Smooth muscle cell (in vitro differentiated cells): ENCODE data around the gene SLC16A7. TPM values are rescaled to one million over a fixed set of nuclear protein-coding genes. Genes with fewer than 3 reads are reported as not detected.

Experiments
- DNase-seq: peaks from one replicate; lab custom pipeline; 2025; ENCODE audit not compliant: unreplicated experiment; lab: John Stamatoyannopoulos, UW
- H2AFZ ChIP-seq: fragments of 200-600 bp; sonication (generic); 2 replicates; pipeline ENCODE4 v1.6.0; 2016; ENCODE audit warnings: antibody characterized with exemption, low read depth, mild to moderate bottlenecking
- H3F3A ChIP-seq: fragments of 200-600 bp; sonication (generic); 2 replicates; pipeline ENCODE4 v1.6.0; 2017; ENCODE audit warnings: antibody characterized with exemption, low read depth
- H3K27ac ChIP-seq: fragments of 200-600 bp; sonication (generic); 2 replicates; pipeline ENCODE4 v1.5.1; 2016; ENCODE audit warnings: low read depth, mild to moderate bottlenecking
- H3K27me3 ChIP-seq: fragments of 200-600 bp; sonication (generic); 2 replicates; pipeline ENCODE4 v1.6.1; 2016; ENCODE audit warnings: low read depth, mild to moderate bottlenecking
- H3K36me3 ChIP-seq: fragments of 200-600 bp; sonication (generic); 2 replicates; pipeline ENCODE4 v1.5.1; 2016; ENCODE audit warnings: low read depth
- H3K4me1 ChIP-seq: fragments of 200-600 bp; sonication (generic); 2 replicates; pipeline ENCODE4 v1.5.1; 2016; ENCODE audit warnings: low read depth
- H3K4me2 ChIP-seq: fragments of 200-600 bp; sonication (generic); 2 replicates; pipeline ENCODE4 v1.6.0; 2016; ENCODE audit warnings: mild to moderate bottlenecking
- H3K4me3 ChIP-seq: fragments of 200-600 bp; sonication (generic); 2 replicates; pipeline ENCODE4 v1.5.1; 2016; ENCODE audit warnings: mild to moderate bottlenecking
- H3K79me2 ChIP-seq: fragments of 200-600 bp; sonication (generic); 2 replicates; pipeline ENCODE4 v1.6.0; 2016; ENCODE audit warnings: low read depth, mild to moderate bottlenecking
- H3K9ac ChIP-seq: fragments of 200-600 bp; sonication (generic); 2 replicates; pipeline ENCODE4 v1.6.0; 2016; ENCODE audit warnings: low read depth
- H3K9me3 ChIP-seq: fragments of 200-600 bp; sonication (generic); replicated peaks from 2 replicates; pipeline ENCODE4 v1.5.1; 2016; ENCODE audit warnings: low read depth
- H4K20me1 ChIP-seq: fragments of 200-600 bp; sonication (generic); 2 replicates; pipeline ENCODE4 v1.6.0; 2016; ENCODE audit warnings: low read depth
- CTCF ChIP-seq: fragments of 200-600 bp; sonication (generic); IDR thresholded peaks from 2 replicates; pipeline ENCODE4 v1.5.1; 2017; ENCODE audit warnings: borderline replicate concordance, mild to moderate bottlenecking, antibody characterized with exemption; ENCODE audit not compliant: insufficient read depth, poor library complexity, severe bottlenecking
- WGBS: methylation state at CpG from one replicate; pipeline ENCODE4 v1.1.7; 2016; ENCODE audit warnings: low lambda C conversion rate; 5-methylcytosine and 5-hydroxymethylcytosine counted together
- polyA plus RNA-seq: library from polyadenylated mRNA; unstranded; fragments of >200 nt; fragmentation: Nextera tagmentation; extraction: Ambion mirVana; gene quantifications from 2 replicates; pipeline ENCODE4 v1.2.1, GENCODE V29; 2016
- total RNA-seq: library from RNA; depleted of rRNA; stranded (reverse); fragments of >200 nt; gene quantifications from 2 replicates; pipeline ENCODE4 v1.2.3, GENCODE V29; 2014

Gene SLC16A7
- total and polyA plus RNA-seq, 2 experiments from 2014 or later = 1.6 to 13.8 TPM

DNA sequence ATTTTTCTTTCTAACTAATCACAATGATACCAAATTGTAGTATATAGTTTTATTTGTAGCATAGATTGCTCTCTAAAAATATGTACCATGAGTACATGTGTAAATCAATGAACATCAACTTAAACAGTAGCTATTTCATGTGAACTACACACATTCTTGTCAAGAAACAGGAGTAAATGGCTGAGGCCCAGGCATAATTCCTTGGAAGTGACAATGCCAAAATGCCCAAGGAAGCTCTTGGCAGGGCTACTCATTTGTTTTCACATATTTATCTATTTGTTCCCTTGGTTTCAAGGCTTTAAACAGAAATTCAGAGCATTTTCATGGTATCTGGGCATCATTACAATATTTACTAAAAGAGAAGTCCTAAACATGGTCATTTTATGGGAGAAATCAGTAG lies 165.7 kb downstream of the SLC16A7 start:
- DNase-seq = no peak
- Histone ChIP-seq H3K4me2 (no peak overlapping the region), H3K27ac (no peak overlapping the region), H3F3A (no peaks in the 10 kb centered on the region), H3K79me2 (no peaks in the 10 kb centered on the region), H3K9me3 (no peaks in the 10 kb centered on the region), H3K4me1 (no peaks in the 10 kb centered on the region), H2AFZ (no peak overlapping the region), H3K27me3 (no peaks in the 10 kb centered on the region), H4K20me1 (no peaks in the 10 kb centered on the region), H3K36me3 (no peaks in the 10 kb centered on the region), H3K9ac (no peak overlapping the region), H3K4me3 (no peak overlapping the region)
- TF ChIP-seq CTCF = no peak

GRCh38 chr12:59763835-59764234 lies 168.0 kb downstream of the SLC16A7 start:
- Histone ChIP-seq H3K36me3 (no peaks in the 10 kb centered on the region), H3K27me3 (no peaks in the 10 kb centered on the region), H3K9me3 (peaks cover 4% of the 10 kb centered on the region), H3K9ac (no peak overlapping the region), H3K4me2 (no peak overlapping the region), H3F3A (no peaks in the 10 kb centered on the region), H3K4me1 (no peaks in the 10 kb centered on the region), H3K79me2 (no peaks in the 10 kb centered on the region), H4K20me1 (no peaks in the 10 kb centered on the region), H3K27ac (no peak overlapping the region), H3K4me3 (no peak overlapping the region), H2AFZ (no peak overlapping the region)
- no peak for TF ChIP-seq CTCF
- no peak for DNase-seq

DNA sequence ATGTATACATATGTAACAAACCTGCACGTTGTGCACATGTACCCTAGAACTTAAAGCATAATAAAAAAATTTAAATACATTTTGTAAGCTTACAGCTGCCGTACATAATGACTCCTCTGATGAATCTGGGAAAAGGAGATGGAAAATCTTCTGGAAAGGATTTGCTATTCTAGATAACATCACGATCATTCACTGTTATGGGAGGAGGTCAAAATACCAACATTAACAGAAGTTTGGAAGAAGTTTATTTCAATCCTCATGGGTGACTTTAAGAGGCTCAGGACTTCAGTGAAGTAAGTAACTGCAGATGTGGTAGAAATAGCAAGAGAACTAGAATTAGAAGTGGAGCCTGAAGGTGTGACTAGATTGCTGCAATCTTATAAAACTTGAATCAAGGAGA lies 172.2 kb downstream of the SLC16A7 start:
- H3K79me2 ChIP-seq = no peaks in the 10 kb centered on the region
- no peaks in the 10 kb centered on the region for H3K36me3 ChIP-seq
- no peak overlapping the region for H3K4me3 ChIP-seq
- no peak for DNase-seq
- no peak for TF ChIP-seq CTCF
- H3K4me2 ChIP-seq = no peak overlapping the region
- no peaks in the 10 kb centered on the region for H3K27me3 ChIP-seq
- no peaks in the 10 kb centered on the region for H4K20me1 ChIP-seq
- H3K27ac ChIP-seq = no peak overlapping the region
- H3F3A ChIP-seq = no peaks in the 10 kb centered on the region
- WGBS = 71% methylated on average over 3 of the region's 3 CpGs
- H3K9me3 ChIP-seq = peaks cover 4% of the 10 kb centered on the region
- H2AFZ ChIP-seq = no peak overlapping the region
- no peaks in the 10 kb centered on the region for H3K4me1 ChIP-seq
- H3K9ac ChIP-seq = no peak overlapping the region

DNA sequence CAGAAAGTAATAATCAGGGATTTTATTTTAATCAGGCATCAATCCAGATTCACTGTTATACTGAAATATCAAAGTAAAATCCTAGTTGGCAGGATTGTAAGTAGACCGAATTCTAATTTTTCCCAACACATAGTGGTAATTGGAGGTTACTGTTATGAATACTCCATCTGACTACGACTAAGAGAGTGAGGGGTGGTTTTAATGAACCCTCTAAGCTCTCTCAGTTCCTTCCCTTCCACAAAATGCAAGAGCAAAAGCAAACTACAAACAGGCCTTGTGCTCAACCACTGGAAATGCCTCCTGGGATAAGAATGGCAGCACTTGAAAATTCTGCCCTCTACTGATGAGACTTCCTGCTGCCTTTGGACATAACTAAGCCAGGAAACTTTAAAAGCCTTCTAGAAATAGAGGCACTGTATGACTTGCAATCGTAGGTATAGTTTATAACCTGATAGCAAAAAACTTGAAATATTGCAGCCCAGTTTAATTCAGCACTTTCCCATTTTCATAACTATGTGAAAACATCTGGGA lies 184.8 kb downstream of the SLC16A7 start:
- no peak for DNase-seq
- H3F3A ChIP-seq = no peaks in the 10 kb centered on the region
- no peak overlapping the region for H3K9ac ChIP-seq
- H4K20me1 ChIP-seq = no peaks in the 10 kb centered on the region
- peak; percentile 34 for TF ChIP-seq CTCF
- H3K4me1 ChIP-seq = no peaks in the 10 kb centered on the region
- no peak overlapping the region for H2AFZ ChIP-seq
- H3K27me3 ChIP-seq = no peaks in the 10 kb centered on the region
- no peaks in the 10 kb centered on the region for H3K36me3 ChIP-seq
- no peak overlapping the region for H3K27ac ChIP-seq
- no peak overlapping the region for H3K4me3 ChIP-seq
- H3K79me2 ChIP-seq = no peaks in the 10 kb centered on the region
- WGBS = 66% methylated on average over 3 of the region's 3 CpGs
- no peaks in the 10 kb centered on the region for H3K9me3 ChIP-seq
- no peak overlapping the region for H3K4me2 ChIP-seq
